ENCODE measurements around the gene MYO7B.

The MYO7B gene

GRCh38 chr2:127575941-127576432 lies 40.5 kb downstream of the MYO7B start:
- H3K79me2 ChIP-seq (ENCODE audit: insufficient read depth, low read length) = no peaks in the 10 kb centered on the region

GRCh38 chr2:127576433-127577207 lies 41.1 kb downstream of the MYO7B start:
- Histone ChIP-seq H3K9ac (ENCODE audit: low read depth, low read length) (no peak overlapping the region), H3K27ac (ENCODE audit: low read length) (no peak overlapping the region), H3K27me3 (ENCODE audit: insufficient read depth, low read length, poor library complexity) (no peaks in the 10 kb centered on the region), H3K9me3 (ENCODE audit: insufficient read depth, low read length, severe bottlenecking) (no peaks in the 10 kb centered on the region), H3K4me2 (ENCODE audit: insufficient read depth, low read length) (no peak overlapping the region), H3K4me3 (ENCODE audit: low read depth in 1 of 2, low read length in 2 of 2) (no peak overlapping the region), H4K20me1 (ENCODE audit: insufficient read depth, low read length) (no peaks in the 10 kb centered on the region), H3K4me1 (ENCODE audit: insufficient read depth, low read length) (peaks cover 5% of the 10 kb centered on the region; the same call in 1 of the 2 replicates), H2AFZ (ENCODE audit: low read depth, low read length) (no peak overlapping the region), H3K36me3 (ENCODE audit: insufficient read depth, low read length) (no peaks in the 10 kb centered on the region), H3K79me2 (ENCODE audit: insufficient read depth, low read length) (no peaks in the 10 kb centered on the region)
- ATAC-seq (ENCODE audit: insufficient read depth, low read depth) (no peak), DNase-seq (no peak)
- no peak for TF ChIP-seq EZH2 (IDR thresholded peaks at IDR 0.05; ENCODE audit: borderline replicate concordance, low read depth, low read length, severe bottlenecking)
- no peak for TF ChIP-seq CTCF (IDR thresholded peaks at IDR 0.05; ENCODE audit: borderline replicate concordance, extremely low read depth, low read length, poor library complexity, severe bottlenecking)

More at GRCh38 chr2:127575941-127576432, 40.5 kb downstream of the MYO7B start:
- H3K4me3 ChIP-seq (ENCODE audit: low read depth in 1 of 2, low read length in 2 of 2) = no peak overlapping the region
- TF ChIP-seq EZH2 (IDR thresholded peaks at IDR 0.05; ENCODE audit: borderline replicate concordance, low read depth, low read length, severe bottlenecking) (no peak), CTCF (IDR thresholded peaks at IDR 0.05; ENCODE audit: borderline replicate concordance, extremely low read depth, low read length, poor library complexity, severe bottlenecking) (no peak)
- H3K4me2 ChIP-seq (ENCODE audit: insufficient read depth, low read length) = no peak overlapping the region
- H2AFZ ChIP-seq (ENCODE audit: low read depth, low read length) = no peak overlapping the region
- H3K9ac ChIP-seq (ENCODE audit: low read depth, low read length) = no peak overlapping the region
- no peak for ATAC-seq (ENCODE audit: insufficient read depth, low read depth)
- no peaks in the 10 kb centered on the region for H4K20me1 ChIP-seq (ENCODE audit: insufficient read depth, low read length)
- peaks cover 5% of the 10 kb centered on the region; the same call in 1 of the 2 replicates for H3K4me1 ChIP-seq (ENCODE audit: insufficient read depth, low read length)
- H3K36me3 ChIP-seq (ENCODE audit: insufficient read depth, low read length) = no peaks in the 10 kb centered on the region
- no peaks in the 10 kb centered on the region for H3K27me3 ChIP-seq (ENCODE audit: insufficient read depth, low read length, poor library complexity)
- H3K9me3 ChIP-seq (ENCODE audit: insufficient read depth, low read length, severe bottlenecking) = no peaks in the 10 kb centered on the region
- no peak for DNase-seq
- no peak overlapping the region for H3K27ac ChIP-seq (ENCODE audit: low read length)

GRCh38 chr2:127577208-127577475 lies 41.7 kb downstream of the MYO7B start:
- TF ChIP-seq CTCF (IDR thresholded peaks at IDR 0.05; ENCODE audit: borderline replicate concordance, extremely low read depth, low read length, poor library complexity, severe bottlenecking) = no peak
- DNase-seq (no peak), ATAC-seq (ENCODE audit: insufficient read depth, low read depth) (no peak)
- H4K20me1 ChIP-seq (ENCODE audit: insufficient read depth, low read length) = no peaks in the 10 kb centered on the region
- no peak overlapping the region for H3K27ac ChIP-seq (ENCODE audit: low read length)
- no peaks in the 10 kb centered on the region for H3K27me3 ChIP-seq (ENCODE audit: insufficient read depth, low read length, poor library complexity)
- no peaks in the 10 kb centered on the region for H3K9me3 ChIP-seq (ENCODE audit: insufficient read depth, low read length, severe bottlenecking)
- H3K36me3 ChIP-seq (ENCODE audit: insufficient read depth, low read length) = no peaks in the 10 kb centered on the region
- H3K4me1 ChIP-seq (ENCODE audit: insufficient read depth, low read length) = peaks cover 5% of the 10 kb centered on the region; the same call in 1 of the 2 replicates
- H3K79me2 ChIP-seq (ENCODE audit: insufficient read depth, low read length) = no peaks in the 10 kb centered on the region
- no peak overlapping the region for H3K4me2 ChIP-seq (ENCODE audit: insufficient read depth, low read length)
- no peak overlapping the region for H3K4me3 ChIP-seq (ENCODE audit: low read depth in 1 of 2, low read length in 2 of 2)
- no peak overlapping the region for H2AFZ ChIP-seq (ENCODE audit: low read depth, low read length)
- no peak overlapping the region for H3K9ac ChIP-seq (ENCODE audit: low read depth, low read length)
